Measurements from ENCODE around the gene PPP1R9B.

GRCh38 chr17:50182783-50183420 lies 32.4 kb upstream of the PPP1R9B start:
- TF ChIP-seq CTCF (IDR thresholded peaks at IDR 0.05; ENCODE audit: borderline replicate concordance, extremely low read depth, low read length, poor library complexity, severe bottlenecking) (no peak), EZH2 (IDR thresholded peaks at IDR 0.05; ENCODE audit: borderline replicate concordance, low read depth, low read length, severe bottlenecking) (no peak)
